ENCODE data around the gene PDLIM1. TPM values are rescaled to one million over a fixed set of nuclear protein-coding genes. Genes with fewer than 3 reads are reported as not detected.
A peak's percentile ranks its signal among the peaks of the same experiment; 100 is the strongest.

Gene PDLIM1
- total and polyA plus RNA-seq, 2 of the 13 experiments (the other 11 are each of a cell fraction or from before 2014, with no cell fraction given): 119 to 123 TPM

DNA sequence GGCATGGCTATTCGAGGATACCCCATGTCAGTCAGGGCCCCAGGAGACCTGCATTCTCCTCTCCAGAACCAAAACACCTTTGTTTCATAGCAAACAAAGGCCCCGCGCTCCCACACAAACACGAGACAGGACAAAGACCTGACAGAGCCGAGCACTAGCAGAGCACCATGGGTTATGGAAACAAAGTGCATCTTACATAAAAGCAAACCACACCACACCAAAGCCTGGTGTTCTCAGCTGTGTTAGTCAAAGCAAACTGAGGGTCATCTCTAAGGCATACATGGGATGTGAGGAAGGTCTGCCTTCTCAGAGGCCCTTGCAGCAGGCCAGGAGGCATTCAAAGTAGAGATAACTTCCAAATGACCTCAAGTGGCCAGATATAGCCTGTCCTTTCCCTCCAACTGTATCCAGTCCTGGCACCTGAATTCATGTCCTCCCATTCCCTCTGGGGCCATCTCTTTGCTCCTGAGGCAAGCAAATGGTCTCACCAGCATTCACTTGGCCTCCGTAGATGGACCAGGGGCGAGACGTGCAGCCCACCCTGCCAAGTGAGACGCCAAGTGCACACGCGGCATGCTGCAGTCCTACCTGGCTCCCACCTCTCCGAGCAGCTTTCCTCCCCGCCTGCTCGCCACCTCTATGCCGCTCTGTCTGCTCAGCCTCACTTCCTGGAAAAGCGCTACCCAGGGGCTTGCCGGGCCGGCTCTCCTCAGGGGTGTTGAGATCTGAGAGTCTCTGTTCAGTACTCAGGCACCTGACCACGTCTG, 45.3 kb upstream of the PDLIM1 start (continued):
- no peak for TF ChIP-seq NCOA1 (CRISPR knock-in tag; IDR thresholded peaks at IDR 0.05)
- TF ChIP-seq, protein P1, sequence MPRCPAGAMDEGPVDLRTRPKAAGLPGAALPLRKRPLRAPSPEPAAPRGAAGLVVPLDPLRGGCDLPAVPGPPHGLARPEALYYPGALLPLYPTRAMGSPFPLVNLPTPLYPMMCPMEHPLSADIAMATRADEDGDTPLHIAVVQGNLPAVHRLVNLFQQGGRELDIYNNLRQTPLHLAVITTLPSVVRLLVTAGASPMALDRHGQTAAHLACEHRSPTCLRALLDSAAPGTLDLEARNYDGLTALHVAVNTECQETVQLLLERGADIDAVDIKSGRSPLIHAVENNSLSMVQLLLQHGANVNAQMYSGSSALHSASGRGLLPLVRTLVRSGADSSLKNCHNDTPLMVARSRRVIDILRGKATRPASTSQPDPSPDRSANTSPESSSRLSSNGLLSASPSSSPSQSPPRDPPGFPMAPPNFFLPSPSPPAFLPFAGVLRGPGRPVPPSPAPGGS (CRISPR knock-in tag; IDR thresholded peaks at IDR 0.05): no peak
- no peak for TF ChIP-seq SP1 (IDR thresholded peaks at IDR 0.05)
- no peak for TF ChIP-seq SP1 (CRISPR knock-in tag; IDR thresholded peaks at IDR 0.05)
- no peak for TF ChIP-seq PLRG1 (conservative IDR thresholded peaks at IDR 0.05)
- no peak for TF ChIP-seq ZNF335 (CRISPR knock-in tag; IDR thresholded peaks at IDR 0.05)
- no peak for TF ChIP-seq ZBTB7B (CRISPR knock-in tag; IDR thresholded peaks at IDR 0.05)
- no peak for TF ChIP-seq ZNF10 (CRISPR knock-in tag; IDR thresholded peaks at IDR 0.05; ENCODE audit: borderline replicate concordance, low read depth)
- TF ChIP-seq TBX2 (CRISPR knock-in tag; IDR thresholded peaks at IDR 0.05; ENCODE audit: borderline replicate concordance): peak; percentile 44; the same call in 1 of the 2 replicates
- TF ChIP-seq, protein P2, sequence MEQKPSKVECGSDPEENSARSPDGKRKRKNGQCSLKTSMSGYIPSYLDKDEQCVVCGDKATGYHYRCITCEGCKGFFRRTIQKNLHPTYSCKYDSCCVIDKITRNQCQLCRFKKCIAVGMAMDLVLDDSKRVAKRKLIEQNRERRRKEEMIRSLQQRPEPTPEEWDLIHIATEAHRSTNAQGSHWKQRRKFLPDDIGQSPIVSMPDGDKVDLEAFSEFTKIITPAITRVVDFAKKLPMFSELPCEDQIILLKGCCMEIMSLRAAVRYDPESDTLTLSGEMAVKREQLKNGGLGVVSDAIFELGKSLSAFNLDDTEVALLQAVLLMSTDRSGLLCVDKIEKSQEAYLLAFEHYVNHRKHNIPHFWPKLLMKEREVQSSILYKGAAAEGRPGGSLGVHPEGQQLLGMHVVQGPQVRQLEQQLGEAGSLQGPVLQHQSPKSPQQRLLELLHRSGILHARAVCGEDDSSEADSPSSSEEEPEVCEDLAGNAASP (CRISPR knock-in tag; IDR thresholded peaks at IDR 0.05; ENCODE audit: borderline replicate concordance): peak; percentile 38; the same call in 1 of the 2 replicates
- TF ChIP-seq GZF1 (CRISPR knock-in tag; IDR thresholded peaks at IDR 0.05): no peak
- TF ChIP-seq, protein P3, sequence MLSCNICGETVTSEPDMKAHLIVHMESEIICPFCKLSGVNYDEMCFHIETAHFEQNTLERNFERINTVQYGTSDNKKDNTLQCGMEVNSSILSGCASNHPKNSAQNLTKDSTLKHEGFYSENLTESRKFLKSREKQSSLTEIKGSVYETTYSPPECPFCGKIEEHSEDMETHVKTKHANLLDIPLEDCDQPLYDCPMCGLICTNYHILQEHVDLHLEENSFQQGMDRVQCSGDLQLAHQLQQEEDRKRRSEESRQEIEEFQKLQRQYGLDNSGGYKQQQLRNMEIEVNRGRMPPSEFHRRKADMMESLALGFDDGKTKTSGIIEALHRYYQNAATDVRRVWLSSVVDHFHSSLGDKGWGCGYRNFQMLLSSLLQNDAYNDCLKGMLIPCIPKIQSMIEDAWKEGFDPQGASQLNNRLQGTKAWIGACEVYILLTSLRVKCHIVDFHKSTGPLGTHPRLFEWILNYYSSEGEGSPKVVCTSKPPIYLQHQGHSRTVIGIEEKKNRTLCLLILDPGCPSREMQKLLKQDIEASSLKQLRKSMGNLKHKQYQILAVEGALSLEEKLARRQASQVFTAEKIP (CRISPR knock-in tag; IDR thresholded peaks at IDR 0.05; ENCODE audit: borderline replicate concordance): no peak
- TF ChIP-seq, protein P4, sequence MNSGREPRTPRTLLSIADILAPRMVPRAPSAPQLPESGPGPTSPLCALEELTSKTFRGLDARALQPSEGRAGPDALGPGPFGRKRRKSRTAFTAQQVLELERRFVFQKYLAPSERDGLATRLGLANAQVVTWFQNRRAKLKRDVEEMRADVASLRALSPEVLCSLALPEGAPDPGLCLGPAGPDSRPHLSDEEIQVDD (CRISPR knock-in tag; IDR thresholded peaks at IDR 0.05; ENCODE audit: borderline replicate concordance): no peak
- TF ChIP-seq ZNF879 (CRISPR knock-in tag; IDR thresholded peaks at IDR 0.05): no peak
- TF ChIP-seq, protein P5, sequence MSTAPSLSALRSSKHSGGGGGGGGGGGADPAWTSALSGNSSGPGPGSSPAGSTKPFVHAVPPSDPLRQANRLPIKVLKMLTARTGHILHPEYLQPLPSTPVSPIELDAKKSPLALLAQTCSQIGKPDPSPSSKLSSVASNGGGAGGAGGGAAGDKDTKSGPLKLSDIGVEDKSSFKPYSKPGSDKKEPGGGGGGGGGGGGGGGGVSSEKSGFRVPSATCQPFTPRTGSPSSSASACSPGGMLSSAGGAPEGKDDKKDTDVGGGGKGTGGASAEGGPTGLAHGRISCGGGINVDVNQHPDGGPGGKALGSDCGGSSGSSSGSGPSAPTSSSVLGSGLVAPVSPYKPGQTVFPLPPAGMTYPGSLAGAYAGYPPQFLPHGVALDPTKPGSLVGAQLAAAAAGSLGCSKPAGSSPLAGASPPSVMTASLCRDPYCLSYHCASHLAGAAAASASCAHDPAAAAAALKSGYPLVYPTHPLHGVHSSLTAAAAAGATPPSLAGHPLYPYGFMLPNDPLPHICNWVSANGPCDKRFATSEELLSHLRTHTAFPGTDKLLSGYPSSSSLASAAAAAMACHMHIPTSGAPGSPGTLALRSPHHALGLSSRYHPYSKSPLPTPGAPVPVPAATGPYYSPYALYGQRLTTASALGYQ (CRISPR knock-in tag; IDR thresholded peaks at IDR 0.05): no peak
- TF ChIP-seq EEA1 (CRISPR knock-in tag; IDR thresholded peaks at IDR 0.05; ENCODE audit: borderline replicate concordance): no peak
- peak; percentile 75 for TF ChIP-seq FOXA3 (CRISPR knock-in tag; IDR thresholded peaks at IDR 0.05)
- TF ChIP-seq HNF4A (CRISPR knock-in tag; IDR thresholded peaks at IDR 0.05): peak; percentile 42; the same call in 1 of the 2 replicates
- TF ChIP-seq, protein P6, sequence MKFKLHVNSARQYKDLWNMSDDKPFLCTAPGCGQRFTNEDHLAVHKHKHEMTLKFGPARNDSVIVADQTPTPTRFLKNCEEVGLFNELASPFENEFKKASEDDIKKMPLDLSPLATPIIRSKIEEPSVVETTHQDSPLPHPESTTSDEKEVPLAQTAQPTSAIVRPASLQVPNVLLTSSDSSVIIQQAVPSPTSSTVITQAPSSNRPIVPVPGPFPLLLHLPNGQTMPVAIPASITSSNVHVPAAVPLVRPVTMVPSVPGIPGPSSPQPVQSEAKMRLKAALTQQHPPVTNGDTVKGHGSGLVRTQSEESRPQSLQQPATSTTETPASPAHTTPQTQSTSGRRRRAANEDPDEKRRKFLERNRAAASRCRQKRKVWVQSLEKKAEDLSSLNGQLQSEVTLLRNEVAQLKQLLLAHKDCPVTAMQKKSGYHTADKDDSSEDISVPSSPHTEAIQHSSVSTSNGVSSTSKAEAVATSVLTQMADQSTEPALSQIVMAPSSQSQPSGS (CRISPR knock-in tag; IDR thresholded peaks at IDR 0.05): no peak
- TF ChIP-seq ZNF143 (CRISPR knock-in tag; IDR thresholded peaks at IDR 0.05): peak; percentile 76
